SK-N-MC (cell line): Measurements from ENCODE around the gene CXCL13.
"Not testable (repeated sequence)": the region's sequence is repeated elsewhere in the genome, so short reads cannot be mapped to it uniquely, and the experiment has no call there.

ENCODE experiments used
- DNase-seq: peaks from one replicate; pipeline ENCODE4 v3.0.0-alpha.2; 2011; ENCODE audit warnings: low read depth, low spot score
- H3K27ac ChIP-seq: fragments of 200-600 bp; sonication (generic); 2 replicates; pipeline ENCODE4 v1.5.1; 2016; ENCODE audit warnings: mixed run types
- H3K36me3 ChIP-seq: fragments of 200-600 bp; sonication (generic); 2 replicates; pipeline ENCODE4 v1.6.1; 2017; ENCODE audit warnings: antibody characterized with exemption, low read length, mixed read lengths; ENCODE audit not compliant: insufficient read depth
- H3K4me3 ChIP-seq: fragments of 200-600 bp; sonication (generic); 2 replicates; pipeline ENCODE4 v1.5.1; 2016
- H3K9ac ChIP-seq: fragments of 200-600 bp; sonication (generic); 2 replicates; pipeline ENCODE4 v1.8.0; 2017; ENCODE audit warnings: mixed run types, mixed read lengths; ENCODE audit not compliant: insufficient read length
- H3K9me3 ChIP-seq: fragments of 200-600 bp; sonication (generic); 2 replicates; pipeline ENCODE4 v1.6.1; 2017; ENCODE audit warnings: low read depth, mild to moderate bottlenecking, antibody characterized with exemption, low read length, moderate library complexity, mixed read lengths
- EZH2 ChIP-seq: fragments of 200-600 bp; sonication (generic); IDR thresholded peaks from one replicate; pipeline ENCODE4 v1.6.1; 2017; ENCODE audit warnings: antibody characterized with exemption
- FOXP2 ChIP-seq: optimal IDR thresholded peaks from 2 replicates; pipeline ENCODE3; 2011; ENCODE audit warnings: mild to moderate bottlenecking, moderate library complexity; ENCODE audit not compliant: insufficient read depth; ENCODE audit errors: extremely low read length, control extremely low read depth
- POLR2AphosphoS5 ChIP-seq: IDR thresholded peaks from 2 replicates; pipeline ENCODE4 v1.6.1; 2012; ENCODE audit warnings: mild to moderate bottlenecking, low read depth, low read length, borderline replicate concordance

CXCL13 gene, protein sequence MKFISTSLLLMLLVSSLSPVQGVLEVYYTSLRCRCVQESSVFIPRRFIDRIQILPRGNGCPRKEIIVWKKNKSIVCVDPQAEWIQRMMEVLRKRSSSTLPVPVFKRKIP

GRCh38 chr4:77605210-77605902 lies at the start of gene CXCL13:
Gene CXCL13 (plus strand): TSS chr4:77605820. CDS start chr4:77605866, 46 bp downstream.
- no peak within 1 kb of the TSS for H3K4me3 ChIP-seq
- H3K36me3 ChIP-seq = no peaks in the 10 kb centered on the region
- H3K9me3 ChIP-seq = no peaks in the 10 kb centered on the region
- TF ChIP-seq EZH2 (no peak), POLR2AphosphoS5 (no peak), FOXP2 (no peak)
- no peak within 1 kb of the TSS for H3K27ac ChIP-seq
- no peak within 1 kb of the TSS for H3K9ac ChIP-seq
- no peak for DNase-seq

GRCh38 chr4:77560170-77560569 lies 45.5 kb upstream of the CXCL13 start:
- no peak for DNase-seq
- H3K36me3 ChIP-seq = no peaks in the 10 kb centered on the region
- H3K9me3 ChIP-seq = no peaks in the 10 kb centered on the region
- TF ChIP-seq FOXP2 (no peak), POLR2AphosphoS5 (no peak), EZH2 (no peak)
- H3K9ac ChIP-seq = no peak overlapping the region
- H3K4me3 ChIP-seq = no peak overlapping the region
- no peak overlapping the region for H3K27ac ChIP-seq

- not testable (repeated sequence) for H3K27ac ChIP-seq
Observed at GRCh38 chr4:77561720-77562119, 43.9 kb upstream of the CXCL13 start.

DNA sequence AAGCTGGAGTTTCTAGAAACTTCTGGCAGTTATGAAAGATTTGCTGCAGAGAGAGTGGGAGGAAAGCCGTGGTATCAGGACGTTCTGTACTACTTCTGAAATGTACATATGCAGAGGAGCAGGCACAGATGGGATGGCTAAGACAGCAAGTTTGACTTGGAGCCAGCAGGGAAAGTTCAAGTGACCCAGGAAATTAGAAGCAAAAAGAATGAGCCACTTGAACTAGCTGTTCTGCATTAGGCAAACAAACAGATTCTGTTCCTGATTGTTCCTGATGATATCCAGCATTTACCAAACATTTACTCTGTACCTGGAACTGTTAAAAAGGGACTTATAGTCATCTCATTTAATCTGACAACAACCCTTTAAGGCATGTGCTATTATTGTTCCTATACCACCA lies 41.4 kb upstream of the CXCL13 start:
- H3K27ac ChIP-seq = no peak overlapping the region
- no peak overlapping the region for H3K9ac ChIP-seq
- no peaks in the 10 kb centered on the region for H3K36me3 ChIP-seq
- DNase-seq = no peak
- H3K4me3 ChIP-seq = no peak overlapping the region
- no peaks in the 10 kb centered on the region for H3K9me3 ChIP-seq
- TF ChIP-seq FOXP2 (no peak), POLR2AphosphoS5 (no peak), EZH2 (no peak)

More at GRCh38 chr4:77561720-77562119, 43.9 kb upstream of the CXCL13 start:
- H3K36me3 ChIP-seq, H3K9ac ChIP-seq, DNase-seq, H3K9me3 ChIP-seq, H3K4me3 ChIP-seq: not testable (repeated sequence)

- Histone ChIP-seq H3K9ac (no peak overlapping the region), H3K9me3 (no peaks in the 10 kb centered on the region), H3K36me3 (no peaks in the 10 kb centered on the region), H3K4me3 (no peak overlapping the region), H3K27ac (no peak overlapping the region)
- DNase-seq = no peak
- TF ChIP-seq EZH2 = no peak
- no peak for TF ChIP-seq FOXP2
- TF ChIP-seq POLR2AphosphoS5 = no peak
Observed at GRCh38 chr4:77566148-77566547, 39.5 kb upstream of the CXCL13 start.

GRCh38 chr4:77567549-77567948 lies 38.1 kb upstream of the CXCL13 start:
- H3K27ac ChIP-seq = no peak overlapping the region

DNA sequence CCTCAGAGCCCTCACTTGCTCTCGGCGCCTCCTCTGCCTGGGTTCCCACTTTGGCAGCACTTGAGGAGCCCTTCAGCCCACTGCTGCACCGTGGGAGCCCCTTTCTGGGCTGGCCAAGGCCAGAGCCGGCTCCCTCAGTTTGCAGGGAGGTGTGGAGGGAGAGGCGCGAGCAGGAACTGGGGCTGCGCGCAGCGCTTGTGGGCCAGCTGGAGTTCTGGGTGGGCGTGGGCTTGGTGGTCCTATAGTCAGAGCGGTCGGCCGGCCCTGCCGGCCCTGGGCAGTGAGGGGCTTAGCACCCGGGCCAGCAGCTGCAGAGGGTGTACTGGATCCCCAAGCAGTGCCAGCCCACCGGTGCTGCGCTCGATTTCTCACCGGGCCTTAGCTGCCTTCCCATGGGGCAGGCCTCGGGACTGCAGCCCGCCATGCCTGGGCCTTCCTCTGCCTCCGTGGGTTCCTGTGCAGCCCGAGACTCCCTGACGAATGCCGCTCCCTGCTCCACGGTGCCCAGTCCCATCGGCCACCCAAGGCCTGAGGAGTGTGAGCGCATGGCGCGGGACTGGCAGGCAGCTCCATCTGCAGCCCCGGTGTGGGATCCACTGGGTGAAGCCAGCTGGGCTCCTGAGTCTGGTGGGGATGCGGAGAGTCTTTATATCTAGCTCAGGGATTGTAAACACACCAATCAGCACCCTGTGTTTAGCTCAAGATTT lies 35.0 kb upstream of the CXCL13 start:
- H3K9me3 ChIP-seq, H3K9ac ChIP-seq, H3K4me3 ChIP-seq, DNase-seq, H3K27ac ChIP-seq, H3K36me3 ChIP-seq: not testable (repeated sequence)

More at GRCh38 chr4:77567549-77567948, 38.1 kb upstream of the CXCL13 start:
- no peak for TF ChIP-seq POLR2AphosphoS5
- TF ChIP-seq FOXP2 = no peak
- no peak for TF ChIP-seq EZH2
- Histone ChIP-seq H3K4me3 (no peak overlapping the region), H3K9me3 (no peaks in the 10 kb centered on the region), H3K36me3 (no peaks in the 10 kb centered on the region), H3K9ac (no peak overlapping the region)
- no peak for DNase-seq

DNA sequence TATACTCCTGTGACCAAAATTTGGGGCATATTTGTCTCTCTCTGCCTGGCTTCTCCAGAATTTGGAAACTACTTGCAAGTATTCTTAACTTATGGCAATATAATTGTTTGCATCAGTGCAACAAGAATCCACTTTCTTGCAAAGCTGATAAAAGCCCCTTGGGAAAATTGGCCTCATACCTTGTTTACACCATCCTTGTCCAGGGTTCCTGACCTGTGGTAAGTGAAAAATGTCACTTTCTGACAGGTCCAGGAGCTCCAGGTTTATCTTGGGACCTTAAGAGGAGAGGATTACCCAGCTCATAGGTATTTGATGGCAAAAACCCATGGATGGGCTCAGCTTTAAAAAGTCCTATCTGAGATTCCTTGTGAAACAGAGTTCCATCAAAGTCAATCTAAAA lies 29.3 kb upstream of the CXCL13 start:
- no peak overlapping the region for H3K27ac ChIP-seq
- no peaks in the 10 kb centered on the region for H3K36me3 ChIP-seq
- no peaks in the 10 kb centered on the region for H3K9me3 ChIP-seq
- no peak overlapping the region for H3K4me3 ChIP-seq
- TF ChIP-seq FOXP2 (no peak), EZH2 (no peak), POLR2AphosphoS5 (no peak)
- no peak for DNase-seq
- no peak overlapping the region for H3K9ac ChIP-seq

- H3K36me3 ChIP-seq = no peaks in the 10 kb centered on the region
- H3K9me3 ChIP-seq = no peaks in the 10 kb centered on the region
- no peak overlapping the region for H3K27ac ChIP-seq
- TF ChIP-seq EZH2 (no peak), FOXP2 (no peak), POLR2AphosphoS5 (no peak)
- H3K4me3 ChIP-seq = no peak overlapping the region
- H3K9ac ChIP-seq = no peak overlapping the region
- DNase-seq = no peak
Observed at GRCh38 chr4:77578145-77578544, 27.5 kb upstream of the CXCL13 start.
